ENCODE measurements around the gene POU4F3. TPM values are rescaled to one million over a fixed set of nuclear protein-coding genes. Genes with fewer than 3 reads are reported as not detected.

POU4F3 gene, protein sequence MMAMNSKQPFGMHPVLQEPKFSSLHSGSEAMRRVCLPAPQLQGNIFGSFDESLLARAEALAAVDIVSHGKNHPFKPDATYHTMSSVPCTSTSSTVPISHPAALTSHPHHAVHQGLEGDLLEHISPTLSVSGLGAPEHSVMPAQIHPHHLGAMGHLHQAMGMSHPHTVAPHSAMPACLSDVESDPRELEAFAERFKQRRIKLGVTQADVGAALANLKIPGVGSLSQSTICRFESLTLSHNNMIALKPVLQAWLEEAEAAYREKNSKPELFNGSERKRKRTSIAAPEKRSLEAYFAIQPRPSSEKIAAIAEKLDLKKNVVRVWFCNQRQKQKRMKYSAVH
- not detected for total RNA-seq

DNA sequence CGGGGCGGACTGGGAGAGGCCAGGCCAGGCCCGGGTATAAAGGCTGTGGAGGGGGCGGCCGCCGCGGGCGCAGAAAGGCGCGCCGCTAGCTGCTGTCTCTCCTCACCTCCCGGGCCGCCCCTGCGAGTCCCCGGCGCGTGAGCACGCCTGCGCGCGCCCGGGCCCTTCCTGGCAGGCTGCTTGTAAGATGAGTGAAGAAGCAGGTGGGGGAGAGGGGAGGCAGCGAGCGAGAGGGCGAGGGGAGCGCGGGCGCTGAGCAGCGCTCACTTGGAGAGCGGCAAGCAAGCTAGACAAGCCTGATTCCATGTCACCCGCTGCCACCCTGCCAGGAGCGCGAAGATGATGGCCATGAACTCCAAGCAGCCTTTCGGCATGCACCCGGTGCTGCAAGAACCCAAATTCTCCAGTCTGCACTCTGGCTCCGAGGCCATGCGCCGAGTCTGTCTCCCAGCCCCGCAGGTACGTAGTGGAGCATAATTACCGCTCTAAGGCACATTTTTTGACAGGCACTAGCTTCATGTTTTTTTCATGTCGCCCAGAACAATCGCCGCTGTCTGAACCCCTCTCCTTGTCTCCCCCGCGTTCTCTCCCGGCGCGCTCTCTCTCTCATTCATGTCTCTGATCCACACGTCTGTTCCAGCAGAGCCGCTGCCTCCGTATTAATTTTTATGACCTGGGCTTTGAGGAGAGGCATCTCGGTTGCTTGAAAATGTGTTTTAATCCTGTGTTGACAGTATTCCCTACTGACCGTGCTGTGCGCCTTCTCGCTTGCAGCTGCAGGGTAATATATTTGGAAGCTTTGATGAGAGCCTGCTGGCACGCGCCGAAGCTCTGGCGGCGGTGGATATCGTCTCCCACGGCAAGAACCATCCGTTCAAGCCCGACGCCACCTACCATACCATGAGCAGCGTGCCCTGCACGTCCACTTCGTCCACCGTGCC is at the start of gene POU4F3:
POU4F3 (plus strand) TSS at position 66 of the 941 bp plus-strand sequence; CDS start at position 340, 274 bp downstream.
- in situ Hi-C loops (cut with MboI; ENCODE audit: low pct_ligation_motif_present in 1 of 4, low pct_unique_long_range_greater_than_20kb in 1 of 4, low sequenced_read_pairs in 3 of 4), result no loop called here
- Histone ChIP-seq H3K4me1 (no peaks in the 10 kb centered on the region), H3K4me3 (no peak within 1 kb of the TSS), H3K36me3 (no peaks in the 10 kb centered on the region), H3K27me3 (peaks cover 98% of the 10 kb centered on the region), H3K27ac (no peak within 1 kb of the TSS), H3K9me3 (no peaks in the 10 kb centered on the region)
- DNase-seq, result no peak
- 0 to 26% methylated on average over 2 to 65 of the region's 70 CpGs for WGBS, 2 donors (ENCODE audit: low coverage in 1 of 2)
- intact Hi-C loops (cut with DNase I; ENCODE audit: low total_unique reads), result no loop called here
- TF ChIP-seq POLR2AphosphoS5 (IDR thresholded peaks at IDR 0.05) (no peak), POLR2A (IDR thresholded peaks at IDR 0.05) (no peak), EP300 (IDR thresholded peaks at IDR 0.05; ENCODE audit: low read depth) (no peak)
- TF ChIP-seq, protein P1, sequence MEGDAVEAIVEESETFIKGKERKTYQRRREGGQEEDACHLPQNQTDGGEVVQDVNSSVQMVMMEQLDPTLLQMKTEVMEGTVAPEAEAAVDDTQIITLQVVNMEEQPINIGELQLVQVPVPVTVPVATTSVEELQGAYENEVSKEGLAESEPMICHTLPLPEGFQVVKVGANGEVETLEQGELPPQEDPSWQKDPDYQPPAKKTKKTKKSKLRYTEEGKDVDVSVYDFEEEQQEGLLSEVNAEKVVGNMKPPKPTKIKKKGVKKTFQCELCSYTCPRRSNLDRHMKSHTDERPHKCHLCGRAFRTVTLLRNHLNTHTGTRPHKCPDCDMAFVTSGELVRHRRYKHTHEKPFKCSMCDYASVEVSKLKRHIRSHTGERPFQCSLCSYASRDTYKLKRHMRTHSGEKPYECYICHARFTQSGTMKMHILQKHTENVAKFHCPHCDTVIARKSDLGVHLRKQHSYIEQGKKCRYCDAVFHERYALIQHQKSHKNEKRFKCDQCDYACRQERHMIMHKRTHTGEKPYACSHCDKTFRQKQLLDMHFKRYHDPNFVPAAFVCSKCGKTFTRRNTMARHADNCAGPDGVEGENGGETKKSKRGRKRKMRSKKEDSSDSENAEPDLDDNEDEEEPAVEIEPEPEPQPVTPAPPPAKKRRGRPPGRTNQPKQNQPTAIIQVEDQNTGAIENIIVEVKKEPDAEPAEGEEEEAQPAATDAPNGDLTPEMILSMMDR (IDR thresholded peaks at IDR 0.05), result no peak

DNA sequence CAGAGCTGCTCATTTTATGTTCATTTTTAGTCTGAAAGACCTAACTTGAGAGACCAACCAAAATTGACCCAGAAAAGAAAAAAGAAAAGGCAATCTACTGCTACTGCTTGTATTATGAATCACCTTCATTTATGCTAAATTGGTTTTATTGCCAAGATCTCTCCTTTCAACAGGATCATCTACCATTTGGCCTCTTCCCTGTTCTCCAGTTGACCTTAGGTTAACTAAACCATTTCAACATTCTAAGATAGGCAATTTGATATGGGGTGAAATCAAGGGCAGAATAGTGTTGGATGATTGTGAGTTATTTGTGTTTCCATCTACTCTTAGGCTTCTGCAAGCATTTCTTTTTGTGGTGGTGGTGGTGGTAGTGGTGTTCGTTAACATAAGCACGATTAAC is 48.3 kb upstream of the POU4F3 start:
- in situ Hi-C loops (cut with MboI; ENCODE audit: low pct_ligation_motif_present in 1 of 4, low pct_unique_long_range_greater_than_20kb in 1 of 4, low sequenced_read_pairs in 3 of 4) (loop anchor here in 1 of 4 donors (10.0 kb wide), 1 partner anchor 124 kb away; no protein-coding TSS in a partner anchor), intact Hi-C loops (cut with DNase I; ENCODE audit: low total_unique reads) (no loop called here)

DNA sequence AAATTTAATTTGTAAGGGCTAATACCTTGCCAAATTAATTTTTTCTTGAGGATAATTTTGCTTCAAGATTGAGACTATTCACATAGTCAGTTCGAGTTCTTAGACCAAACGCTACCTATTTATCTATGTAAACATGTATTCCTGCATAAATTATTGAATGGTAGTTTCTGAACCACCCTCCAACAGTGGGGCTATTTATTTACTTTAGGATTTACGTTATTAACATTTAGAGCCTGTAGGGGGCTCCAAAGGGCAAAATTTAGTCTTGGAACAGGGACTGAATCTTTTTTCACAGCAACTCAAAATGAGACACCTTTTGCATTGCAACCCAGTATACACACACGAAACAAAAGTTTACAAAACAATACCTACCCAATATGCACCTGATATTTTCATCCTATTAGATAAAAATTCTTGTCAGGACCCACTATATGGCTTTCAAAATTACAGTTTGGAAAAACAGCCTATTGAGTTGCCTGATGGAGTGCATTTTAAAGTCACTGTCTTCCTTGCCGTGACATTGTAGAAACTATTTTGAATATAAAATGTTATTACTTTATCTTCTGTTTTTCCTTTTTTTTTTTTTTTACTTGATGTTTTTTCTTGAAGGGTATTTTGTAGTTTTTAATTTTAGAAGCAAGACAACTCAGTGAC is 47.1 kb upstream of the POU4F3 start:
- no peaks in the 10 kb centered on the region for H3K9me3 ChIP-seq
- DNase-seq, result no peak
- TF ChIP-seq EP300 (IDR thresholded peaks at IDR 0.05; ENCODE audit: low read depth) (no peak), POLR2AphosphoS5 (IDR thresholded peaks at IDR 0.05) (no peak), POLR2A (IDR thresholded peaks at IDR 0.05) (no peak)
- TF ChIP-seq, protein P1 (IDR thresholded peaks at IDR 0.05), result peak; percentile 19 to 48 (median 41)
- peaks cover 0 to 5% (median 1%) of the 10 kb centered on the region in 4 donors for H3K36me3 ChIP-seq
- no peaks in the 10 kb centered on the region for H3K27me3 ChIP-seq
- in situ Hi-C loops (cut with MboI; ENCODE audit: low pct_ligation_motif_present in 1 of 4, low pct_unique_long_range_greater_than_20kb in 1 of 4, low sequenced_read_pairs in 3 of 4), result loop anchor here in 1 of 4 donors (10.0 kb wide), 1 partner anchor 123 kb away; no protein-coding TSS in a partner anchor
- 19 to 22% methylated on average over 5 of the region's 5 CpGs for WGBS, 2 donors (ENCODE audit: low coverage in 1 of 2)
- intact Hi-C loops (cut with DNase I; ENCODE audit: low total_unique reads), result no loop called here
- H3K27ac ChIP-seq, result no peak overlapping the region
- H3K4me3 ChIP-seq, result no peak overlapping the region
- no peaks in the 10 kb centered on the region for H3K4me1 ChIP-seq

More for the DNA sequence above, 48.3 kb upstream of the POU4F3 start:
- TF ChIP-seq POLR2A (IDR thresholded peaks at IDR 0.05), result no peak
- TF ChIP-seq, protein P1 (IDR thresholded peaks at IDR 0.05), result no peak
- TF ChIP-seq POLR2AphosphoS5 (IDR thresholded peaks at IDR 0.05), result no peak
- H3K9me3 ChIP-seq, result no peaks in the 10 kb centered on the region
- H3K4me3 ChIP-seq, result no peak overlapping the region
- WGBS, 2 donors (ENCODE audit: low coverage in 1 of 2), result 93 to 100% methylated on average over 2 of the region's 2 CpGs
- peaks cover 0 to 15% (median 1%) of the 10 kb centered on the region in 4 donors for H3K36me3 ChIP-seq
- no peak overlapping the region for H3K27ac ChIP-seq
- no peaks in the 10 kb centered on the region for H3K27me3 ChIP-seq
- no peaks in the 10 kb centered on the region for H3K4me1 ChIP-seq
- no peak for DNase-seq

Measured in transverse colon (tissue), 4 donors.